ENCODE data around the gene GRAMD2A.

The GRAMD2A gene

GRCh38 chr15:72197460-72198355 is at the start of gene GRAMD2A:
GRAMD2A (minus strand) TSS chr15:72197787.
- no peak for DNase-seq (ENCODE audit: low read depth)

DNA sequence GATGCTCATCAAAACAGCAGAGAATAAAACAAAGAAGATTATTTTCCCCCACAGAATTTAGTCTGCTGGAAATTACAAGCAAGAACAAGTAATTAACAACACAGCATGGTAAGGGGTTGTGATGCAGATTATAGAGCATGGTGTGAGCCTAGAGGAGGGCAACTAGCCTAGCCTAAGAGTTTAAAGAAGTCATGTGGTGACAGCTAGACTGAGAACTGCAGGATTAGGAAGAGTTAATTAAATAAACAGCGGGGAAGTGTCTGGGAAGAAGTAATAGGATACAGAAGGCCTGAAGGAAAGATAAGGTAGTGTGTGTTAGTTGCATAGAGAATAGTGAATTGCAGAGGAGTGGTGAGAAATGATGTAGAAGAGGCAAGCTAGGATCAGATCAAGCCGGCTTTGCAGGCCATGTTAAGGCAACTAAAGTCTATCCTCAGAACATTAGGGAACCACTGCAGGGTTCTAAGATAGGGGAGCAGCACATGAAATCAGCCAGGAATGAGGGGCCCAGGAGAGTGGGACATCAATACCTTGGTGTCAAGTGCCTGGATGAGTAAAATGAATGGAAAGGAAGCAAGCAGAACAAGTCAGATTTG is 45.3 kb upstream of the GRAMD2A start:
- no peak for DNase-seq (ENCODE audit: low read depth)
- no peak overlapping the region for H3K4me3 ChIP-seq (ENCODE audit: low read depth, low read length)

More at GRCh38 chr15:72197460-72198355, at the start of gene GRAMD2A:
- H3K4me3 ChIP-seq (ENCODE audit: low read depth, low read length) = peak within 1 kb of the TSS; percentile 31

DNA sequence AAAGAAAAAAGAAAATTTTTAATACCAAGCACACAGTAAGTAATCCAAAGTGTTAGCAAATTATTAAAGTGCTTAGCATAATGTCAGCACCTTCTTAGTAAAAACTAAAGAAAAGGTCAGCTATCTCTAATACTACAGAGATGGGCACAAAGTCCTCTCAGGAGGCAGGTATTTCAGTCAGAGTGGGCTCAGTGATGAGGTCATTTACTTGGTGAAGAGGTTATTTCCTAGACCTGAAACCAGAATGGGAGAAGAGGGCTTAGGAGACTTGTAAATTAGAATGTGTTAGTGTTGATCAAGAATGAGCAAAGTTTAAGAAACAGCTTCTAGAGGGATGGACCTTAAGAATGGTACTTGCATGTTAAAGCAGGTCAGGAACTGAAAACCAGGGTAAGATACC is 42.1 kb upstream of the GRAMD2A start:
- no peak for DNase-seq (ENCODE audit: low read depth)
- H3K4me3 ChIP-seq (ENCODE audit: low read depth, low read length) = no peak overlapping the region

DNA sequence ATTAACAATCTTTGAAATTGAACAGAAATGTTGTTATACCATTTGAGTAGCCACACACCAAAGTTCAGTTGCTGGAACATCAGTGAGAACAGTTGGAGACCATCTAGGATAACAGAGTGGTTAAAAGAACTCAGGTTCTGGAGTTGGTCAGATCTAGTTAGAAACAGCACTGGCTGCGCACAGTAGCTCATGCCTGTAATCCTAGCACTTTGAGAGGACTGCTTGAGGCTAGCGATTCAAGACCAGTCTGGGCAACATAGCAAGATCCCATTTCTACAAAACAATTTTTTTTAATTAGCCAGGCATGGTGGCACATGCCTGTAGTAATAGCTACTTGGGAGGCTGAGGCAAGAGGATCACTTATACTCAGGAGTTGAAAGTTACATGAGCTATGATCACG is 41.0 kb upstream of the GRAMD2A start:
- no peak for DNase-seq (ENCODE audit: low read depth)
- H3K4me3 ChIP-seq (ENCODE audit: low read depth, low read length) = no peak overlapping the region

DNA sequence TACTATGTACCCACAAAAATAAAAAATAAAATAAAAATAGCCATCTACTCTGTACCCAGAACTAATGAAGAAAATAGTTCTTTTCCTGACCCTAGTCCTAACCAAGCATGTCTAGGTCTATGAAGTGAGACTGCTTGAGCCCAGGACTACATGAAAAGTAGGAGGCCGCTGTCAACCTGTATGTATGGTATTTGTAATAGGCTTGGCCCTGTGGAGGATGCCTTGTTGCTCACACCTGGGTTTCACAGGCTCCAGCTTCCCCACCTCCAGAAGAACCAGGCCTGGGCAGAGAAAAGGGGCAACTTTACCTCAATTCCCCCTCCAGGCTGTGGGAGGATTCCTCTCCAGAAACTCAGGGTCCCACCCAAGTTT is 40.3 kb upstream of the GRAMD2A start:
- no peak overlapping the region for H3K4me3 ChIP-seq (ENCODE audit: low read depth, low read length)
- no peak for DNase-seq (ENCODE audit: low read depth)

DNA sequence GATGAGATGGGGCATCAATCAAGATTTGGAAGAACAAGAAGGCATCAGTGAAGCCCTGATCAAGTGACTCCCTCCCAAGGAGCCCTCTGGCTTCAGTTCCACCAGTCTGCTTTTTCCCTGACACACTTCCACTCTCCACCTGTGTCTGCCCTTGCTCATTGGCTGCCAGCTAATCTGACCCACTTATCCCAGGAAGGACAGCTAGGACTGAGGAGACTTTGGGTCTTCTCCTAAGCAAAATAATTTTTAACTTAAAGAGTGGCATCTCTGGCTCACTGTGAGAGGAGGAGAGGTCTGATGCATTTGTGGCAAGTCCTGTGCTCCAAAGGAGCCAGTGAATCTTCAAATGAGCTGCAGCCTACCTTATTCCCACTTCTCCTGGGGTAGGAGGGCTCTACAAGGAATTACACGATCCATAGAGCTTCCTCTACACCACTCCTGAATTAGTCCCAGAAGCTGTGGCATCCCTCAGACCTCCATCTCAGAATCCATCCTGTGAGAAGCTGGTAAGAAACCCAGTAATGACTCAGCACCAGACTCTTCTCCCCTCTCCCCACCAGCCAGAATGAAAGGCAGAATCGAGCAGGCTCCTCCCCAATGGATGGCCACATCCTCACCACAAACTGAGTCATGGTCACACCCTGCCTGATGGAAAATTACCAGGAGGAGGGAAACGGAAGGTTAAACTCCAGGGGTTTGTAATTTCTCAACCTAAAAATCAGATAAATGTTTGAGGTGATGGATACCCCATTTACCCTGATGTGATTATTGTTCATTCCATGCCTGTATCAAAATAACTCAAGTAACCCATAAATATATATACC is 39.7 kb upstream of the GRAMD2A start:
- H3K4me3 ChIP-seq (ENCODE audit: low read depth, low read length) = peak overlapping the region; percentile 22
- DNase-seq (ENCODE audit: low read depth) = peak; percentile 95

GRCh38 chr15:72236381-72237003 is 38.9 kb upstream of the GRAMD2A start:
- H3K4me3 ChIP-seq (ENCODE audit: low read depth, low read length) = peak overlapping the region; percentile 22
- no peak for DNase-seq (ENCODE audit: low read depth)

- H3K4me3 ChIP-seq (ENCODE audit: low read depth, low read length) = no peak overlapping the region
- DNase-seq (ENCODE audit: low read depth) = no peak
Measured at GRCh38 chr15:72235298-72235697, 37.7 kb upstream of the GRAMD2A start.

GRCh38 chr15:72233769-72234168 is 36.2 kb upstream of the GRAMD2A start:
- DNase-seq (ENCODE audit: low read depth) = no peak
- H3K4me3 ChIP-seq (ENCODE audit: low read depth, low read length) = no peak overlapping the region

GRCh38 chr15:72231833-72232478 is 34.4 kb upstream of the GRAMD2A start:
- H3K4me3 ChIP-seq (ENCODE audit: low read depth, low read length) = peak overlapping the region; percentile 98

DNA sequence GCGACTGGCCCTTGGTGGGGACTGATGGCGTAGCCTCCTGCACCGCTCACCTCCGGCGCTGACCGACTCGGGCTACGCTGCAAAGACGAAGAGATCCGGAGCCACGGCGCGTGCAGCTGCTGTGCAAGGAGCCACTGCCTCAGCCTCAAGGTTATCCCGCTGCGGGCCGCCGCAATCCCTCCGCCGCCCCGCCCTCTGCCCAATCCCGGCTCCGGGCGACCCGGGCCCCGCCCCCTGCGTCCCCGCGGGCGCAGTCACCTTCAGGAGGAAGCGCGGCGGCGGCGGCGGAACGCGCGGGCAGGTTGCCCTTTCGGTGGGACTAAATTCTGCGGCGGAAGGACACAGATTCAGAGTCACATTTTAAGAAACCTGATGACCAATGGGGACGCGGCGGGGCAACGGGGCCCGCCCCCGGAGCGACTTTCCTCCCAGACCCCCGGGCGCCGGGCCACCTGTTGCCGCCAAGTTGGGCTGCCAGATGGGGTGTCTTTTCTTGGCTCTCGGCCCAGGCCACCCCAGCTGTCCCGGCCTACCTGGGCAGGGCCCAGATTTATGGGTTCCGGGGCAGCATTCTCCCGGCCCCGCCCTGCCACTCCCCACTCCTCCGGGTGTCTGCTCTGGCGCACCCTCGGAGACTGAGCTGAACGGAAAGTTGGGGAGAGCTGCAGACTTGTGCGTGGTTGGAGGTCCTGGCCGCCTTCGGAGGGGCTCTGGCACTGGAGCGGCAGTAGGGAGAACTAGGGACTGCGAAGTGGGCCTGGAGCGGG is 33.7 kb upstream of the GRAMD2A start, which contains the start of gene PKM:
Gene PKM, minus strand, starts transcription at position 125 of the 767 bp plus-strand sequence. CDS start 12,093 bp downstream, outside the sequence.
- peak; percentile 94 for DNase-seq (ENCODE audit: low read depth)
- peak within 1 kb of the TSS; percentile 98 for H3K4me3 ChIP-seq (ENCODE audit: low read depth, low read length)

More at GRCh38 chr15:72231833-72232478, 34.4 kb upstream of the GRAMD2A start:
- DNase-seq (ENCODE audit: low read depth) = peak; percentile 41

GRCh38 chr15:72230197-72231065 is 32.8 kb upstream of the GRAMD2A start:
- DNase-seq (ENCODE audit: low read depth) = peak; percentile 92

GRCh38 chr15:72229947-72230196 is 32.3 kb upstream of the GRAMD2A start:
- DNase-seq (ENCODE audit: low read depth) = no peak
- peak overlapping the region; percentile 98 for H3K4me3 ChIP-seq (ENCODE audit: low read depth, low read length)

More at GRCh38 chr15:72230197-72231065, 32.8 kb upstream of the GRAMD2A start:
- peak overlapping the region; percentile 98 for H3K4me3 ChIP-seq (ENCODE audit: low read depth, low read length)

- H3K4me3 ChIP-seq (ENCODE audit: low read depth, low read length) = peak overlapping the region; percentile 98
- peak; percentile 54 for DNase-seq (ENCODE audit: low read depth)
Measured at GRCh38 chr15:72229076-72229946, 31.7 kb upstream of the GRAMD2A start.

DNA sequence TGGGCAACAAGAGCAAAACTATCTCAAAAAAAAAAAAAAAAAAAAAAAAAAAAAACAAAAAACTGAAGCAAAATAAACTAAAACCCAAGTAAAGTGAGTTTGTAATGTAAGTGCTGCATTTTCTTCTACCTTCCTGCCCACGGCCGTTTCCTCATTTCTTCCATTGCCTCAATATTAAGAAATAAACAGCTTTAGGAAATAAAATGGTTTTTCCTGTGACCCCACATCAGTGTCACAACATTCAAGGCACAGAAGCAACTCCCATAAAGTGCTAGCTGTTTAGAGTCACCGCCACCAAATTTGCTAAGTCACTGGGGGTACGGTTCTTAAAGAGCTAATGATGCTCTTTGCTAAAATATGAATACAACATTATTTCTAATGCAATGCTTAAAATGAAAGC is 30.1 kb upstream of the GRAMD2A start:
- DNase-seq (ENCODE audit: low read depth) = no peak

GRCh38 chr15:72227192-72227586 is 29.6 kb upstream of the GRAMD2A start:
- peak overlapping the region; percentile 98 for H3K4me3 ChIP-seq (ENCODE audit: low read depth, low read length)

More for the DNA sequence above, 30.1 kb upstream of the GRAMD2A start:
- peak overlapping the region; percentile 98 for H3K4me3 ChIP-seq (ENCODE audit: low read depth, low read length)

DNA sequence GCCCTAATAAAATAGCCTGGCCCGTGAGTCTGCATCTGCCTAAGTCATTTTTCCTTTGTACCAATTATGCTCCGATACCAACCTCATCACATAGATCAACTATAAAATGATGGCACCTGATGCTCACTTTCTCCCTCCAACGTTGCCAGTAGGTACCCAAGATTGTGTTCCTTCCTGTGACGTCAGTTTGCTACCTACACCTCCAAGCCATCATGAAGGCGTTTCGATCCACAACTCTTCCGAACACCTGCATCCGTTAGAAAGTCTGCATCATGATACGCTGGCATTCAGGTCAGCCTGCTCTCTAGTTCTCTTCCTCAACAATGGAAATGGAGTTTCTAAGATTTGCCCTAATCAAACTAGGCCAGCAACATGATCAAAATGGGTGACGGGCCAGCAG is 25.7 kb upstream of the GRAMD2A start:
- H3K4me3 ChIP-seq (ENCODE audit: low read depth, low read length) = no peak overlapping the region
- no peak for DNase-seq (ENCODE audit: low read depth)

More at GRCh38 chr15:72227192-72227586, 29.6 kb upstream of the GRAMD2A start:
- DNase-seq (ENCODE audit: low read depth) = peak; percentile 62

Data from skeletal muscle cell (primary cell).